HG03432 (cell line): ENCODE measurements around the gene GPAM.
"Not testable (repeated sequence)": the region's sequence is repeated elsewhere in the genome, so short reads cannot be mapped to it uniquely, and the experiment has no call there.

Source experiments
- ATAC-seq: cut with Tn5 transposase; IDR thresholded peaks from one replicate; pipeline ENCODE4 v1.9.1; 2021; ENCODE audit warnings: mild to moderate bottlenecking, moderate library complexity; ENCODE audit not compliant: unreplicated experiment

The GPAM gene

DNA sequence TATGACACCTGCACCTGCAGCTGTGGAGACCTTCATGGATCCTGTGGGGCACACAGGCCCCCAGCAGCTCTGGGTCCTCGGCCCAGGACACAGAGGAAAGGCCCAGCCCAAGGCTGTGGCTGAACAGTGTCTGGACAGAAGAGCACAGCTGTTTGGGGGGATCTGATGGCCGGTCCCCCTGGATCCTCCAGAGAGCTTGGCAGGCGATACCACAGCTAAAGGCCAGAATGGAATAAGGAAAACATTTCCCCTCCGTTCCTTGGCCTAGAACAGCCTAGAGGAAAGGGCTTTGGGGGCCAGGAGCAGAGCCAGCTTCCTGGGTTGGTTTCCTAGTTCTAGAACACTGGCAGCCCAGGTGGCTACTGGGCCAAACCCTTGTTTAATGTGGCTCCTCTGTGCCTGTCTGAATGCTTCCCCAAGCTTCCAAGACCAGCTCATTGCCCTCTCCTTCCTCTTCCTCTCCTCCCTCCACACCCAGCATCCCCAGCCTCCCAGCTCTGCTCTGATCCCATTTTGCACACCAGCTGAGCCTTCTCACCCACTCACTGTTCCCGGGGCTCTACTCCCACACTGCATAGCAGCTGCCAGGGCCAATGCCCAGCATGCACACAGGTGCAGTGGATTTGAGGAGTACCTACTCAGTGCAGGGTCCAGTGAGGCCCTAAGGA, 46.9 kb downstream of the GPAM start:
- ATAC-seq, result no peak

DNA sequence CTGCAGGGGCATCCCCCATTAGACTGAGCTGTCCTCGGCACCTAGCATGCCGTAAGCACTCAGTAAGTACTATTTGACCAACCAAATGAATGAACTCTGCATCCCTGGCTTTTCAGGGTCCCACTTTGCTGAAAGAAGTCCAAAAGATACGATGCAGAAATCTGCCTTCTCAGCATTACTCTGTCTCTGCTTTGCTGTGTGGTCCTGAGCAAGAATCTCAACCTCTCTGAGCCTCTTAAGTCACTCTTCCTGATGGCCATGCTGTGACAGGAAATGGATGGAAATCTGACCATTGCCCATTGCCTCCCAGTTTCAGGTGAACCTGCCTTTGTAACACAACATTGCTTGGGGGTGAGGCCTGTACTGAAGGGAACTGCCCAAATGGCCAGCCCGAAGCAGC, 48.0 kb downstream of the GPAM start:
- ATAC-seq, result no peak

DNA sequence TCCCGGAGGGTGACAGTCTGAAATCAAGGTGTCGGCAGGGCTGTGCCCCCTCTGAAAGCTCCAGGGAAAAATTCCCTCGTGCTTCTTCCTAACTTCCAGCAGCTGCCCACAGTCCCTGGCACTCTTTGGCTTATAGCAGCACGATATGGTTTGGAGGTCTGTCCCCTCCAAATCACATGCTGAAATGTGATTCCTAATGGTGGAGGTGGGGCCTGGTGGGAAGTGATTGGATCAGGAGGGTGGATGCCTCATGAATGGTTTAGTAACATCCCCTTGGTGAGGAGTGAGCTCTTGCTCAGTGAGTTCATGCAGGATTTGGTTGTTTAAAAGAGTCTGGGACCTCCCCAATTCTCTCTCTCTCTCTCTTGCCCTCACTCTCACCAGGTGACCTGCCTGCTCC, 51.1 kb downstream of the GPAM start:
- no peak for ATAC-seq

DNA sequence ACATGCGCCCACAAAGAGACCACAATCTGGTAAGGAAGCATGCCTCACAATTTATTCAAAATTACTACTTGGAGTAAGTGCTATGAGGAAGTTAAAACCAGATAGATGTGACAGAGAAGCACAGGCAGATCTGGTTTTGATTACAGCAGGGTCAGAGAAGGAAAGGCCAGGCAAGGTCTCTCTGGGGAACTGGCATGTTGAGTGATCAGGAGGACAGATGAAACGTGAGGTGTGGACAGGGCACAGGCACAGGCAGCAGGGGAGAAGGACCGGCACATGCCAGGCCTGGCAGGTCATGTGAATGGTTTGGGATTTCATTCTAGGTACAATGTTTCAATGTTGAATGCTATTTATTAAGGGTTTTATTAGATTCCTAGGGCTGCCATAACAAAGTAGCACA, 51.6 kb downstream of the GPAM start:
- no peak for ATAC-seq

DNA sequence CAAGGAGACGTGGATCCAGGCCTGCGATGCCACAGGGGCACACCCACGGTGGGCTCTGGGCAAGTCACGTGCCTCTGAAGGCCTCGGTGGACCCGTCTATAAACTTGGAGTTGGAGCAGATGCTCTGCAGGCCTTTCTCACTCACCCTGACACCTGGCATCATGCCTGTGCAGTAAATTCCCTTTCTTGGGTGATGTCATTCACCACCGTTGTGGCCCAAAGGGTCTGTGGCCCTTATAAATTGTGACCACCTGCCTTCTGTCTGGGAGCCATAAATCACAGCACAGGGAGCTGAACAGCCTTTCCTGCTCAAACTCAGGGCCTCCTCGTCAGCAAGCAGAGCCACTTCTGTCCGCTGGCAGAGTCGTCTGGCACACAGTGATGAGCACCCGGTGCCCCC, 52.2 kb downstream of the GPAM start:
- no peak for ATAC-seq

DNA sequence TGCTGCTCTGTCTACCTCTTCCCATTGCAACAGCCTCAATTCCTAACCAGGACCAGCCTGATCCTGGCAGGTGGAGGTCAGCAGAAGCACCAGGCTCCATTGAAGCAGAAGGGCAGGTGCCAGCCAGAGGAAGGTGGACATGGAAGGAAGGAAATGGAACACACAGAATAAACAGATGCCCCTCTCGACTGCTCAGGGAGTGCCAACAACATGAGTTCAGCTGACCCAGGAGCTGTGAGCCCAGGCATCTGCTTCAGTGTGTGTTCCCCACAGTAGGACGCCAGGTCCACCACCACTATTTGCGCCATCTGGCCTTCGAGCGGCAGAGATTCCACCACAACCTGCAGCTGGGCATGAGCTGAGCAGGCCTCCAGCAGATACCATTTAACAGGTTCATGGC, 56.7 kb downstream of the GPAM start:
- ATAC-seq, result no peak

DNA sequence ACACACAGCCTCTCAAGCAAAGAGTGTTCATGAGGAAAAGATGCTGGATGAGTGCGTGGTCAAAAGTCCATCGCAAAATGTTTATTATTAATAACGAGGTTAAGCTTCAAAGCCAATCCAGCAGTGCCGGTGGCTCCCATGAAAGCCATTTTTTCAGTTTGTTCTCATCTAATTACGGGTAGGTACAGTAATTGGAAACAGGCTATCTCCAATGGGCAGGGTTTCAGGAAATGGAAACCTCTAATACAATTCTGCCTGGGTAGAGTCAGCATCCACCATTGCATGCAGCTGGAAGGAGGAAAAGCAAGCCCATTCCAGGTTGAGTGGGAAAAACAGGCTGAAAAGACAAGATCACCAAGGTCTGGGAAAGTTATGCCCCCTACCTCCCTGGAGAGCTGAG, 57.4 kb downstream of the GPAM start:
- ATAC-seq, result no peak

DNA sequence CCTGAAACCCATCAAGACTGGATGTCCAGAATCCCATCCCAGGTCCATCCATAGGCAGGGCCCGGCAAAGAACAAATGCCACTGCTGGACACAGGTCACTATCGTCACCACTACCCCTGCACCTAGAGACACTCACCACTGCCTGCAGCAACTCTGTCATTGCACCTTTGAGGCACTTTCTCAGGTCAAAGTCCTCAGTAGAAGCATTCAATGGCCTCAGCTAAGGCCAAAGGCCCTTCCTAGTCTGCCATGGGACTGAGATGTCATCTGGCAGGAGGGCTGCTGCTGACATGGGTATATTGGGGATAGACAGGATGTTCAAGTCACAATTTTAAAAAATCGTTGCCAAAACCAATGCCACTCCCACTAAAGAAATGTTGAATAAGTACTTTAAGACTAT, 58.7 kb downstream of the GPAM start:
- no peak for ATAC-seq

DNA sequence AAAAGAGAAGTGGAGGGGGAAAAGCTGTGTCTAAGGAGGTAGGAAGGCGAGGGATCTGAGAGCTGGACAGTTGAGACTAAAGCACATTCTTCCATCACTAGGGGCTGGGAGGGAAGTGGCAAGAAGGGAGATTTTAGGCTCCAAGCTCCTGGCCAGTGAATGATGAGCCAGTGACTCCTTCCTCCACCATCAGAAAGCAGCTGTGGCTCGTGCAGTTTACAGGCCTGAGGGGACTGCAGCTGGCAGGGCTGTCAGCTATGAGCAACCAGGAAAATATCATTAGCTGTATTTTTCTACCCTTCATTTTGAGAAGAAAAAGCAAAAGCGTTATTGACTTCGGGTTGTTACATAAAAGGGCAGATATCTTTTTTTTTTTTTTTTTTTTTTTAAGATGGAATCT, 60.7 kb downstream of the GPAM start:
- ATAC-seq, result no peak

DNA sequence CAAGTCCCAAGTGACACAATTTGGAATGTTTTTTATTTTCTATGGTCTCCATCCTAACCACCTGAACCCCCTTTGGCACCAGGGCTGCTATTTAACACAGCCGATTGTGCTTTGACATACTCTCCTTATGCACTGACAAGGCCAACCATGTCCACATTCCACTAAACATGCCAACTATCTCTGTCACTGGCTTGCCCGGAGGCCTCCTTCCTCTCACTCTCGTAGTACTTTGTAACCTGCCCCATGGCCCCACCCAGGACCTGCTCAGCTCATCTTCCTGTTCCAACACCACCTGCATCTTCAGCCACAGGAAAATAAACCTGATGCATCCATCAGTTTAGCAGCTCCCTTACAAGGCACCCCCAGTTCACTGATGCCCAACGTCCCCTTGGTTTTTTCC, 63.1 kb downstream of the GPAM start:
- no peak for ATAC-seq

DNA sequence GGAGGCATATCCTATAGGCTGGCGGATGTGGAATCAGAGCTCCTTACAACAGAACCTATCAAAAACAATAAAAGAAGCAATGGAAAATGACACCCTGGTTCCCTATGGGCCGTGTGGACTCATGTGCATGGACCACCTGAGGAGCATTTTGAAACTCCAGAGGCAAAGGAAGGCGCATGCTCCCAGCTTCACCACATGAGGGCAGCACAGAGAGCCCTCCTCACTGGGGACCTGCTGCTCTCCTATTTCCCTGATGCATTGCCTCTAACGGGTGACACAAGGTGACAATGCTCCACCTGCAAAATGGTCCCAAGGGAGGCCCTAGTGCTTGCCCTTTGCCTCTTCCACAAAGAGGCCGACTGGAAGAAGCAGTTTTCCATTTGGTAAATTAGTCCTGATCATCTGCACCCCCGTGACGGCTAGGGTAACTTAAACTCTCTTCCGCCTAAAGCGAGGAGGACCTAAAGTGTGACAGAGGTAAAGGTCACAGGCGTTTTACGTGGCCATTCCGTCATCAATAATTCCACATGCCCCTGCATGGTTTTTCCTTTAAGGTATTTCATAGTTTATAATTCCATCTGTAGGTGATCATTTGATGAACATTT, 67.7 kb downstream of the GPAM start:
- ATAC-seq, result peak; percentile 84

DNA sequence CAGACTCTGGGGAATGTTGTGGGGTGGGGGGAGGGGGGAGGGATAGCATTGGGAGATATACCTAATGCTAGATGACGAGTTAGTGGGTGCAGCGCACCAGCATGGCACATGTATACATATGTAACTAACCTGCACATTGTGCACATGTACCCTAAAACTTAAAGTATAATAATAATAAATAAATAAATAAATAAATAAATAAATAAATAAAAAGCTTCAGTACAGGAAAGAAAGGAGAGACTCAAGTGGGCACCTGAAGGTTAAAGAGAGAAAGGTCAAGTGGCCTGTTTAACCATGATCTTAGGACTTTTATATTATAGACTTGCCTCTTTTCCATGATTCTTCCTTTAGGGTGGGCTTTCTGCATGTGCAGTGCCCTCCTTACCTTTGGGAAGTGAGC, 73.8 kb downstream of the GPAM start:
- not testable (repeated sequence) for ATAC-seq
